NCI-H345 treated with DMSO at 0.1 percent for 48 hours (cell line): ENCODE data around the gene PRKN.

Experiments used
- DNase-seq: peaks from one replicate; lab custom pipeline; 2025; ENCODE audit not compliant: unreplicated experiment; lab: John Stamatoyannopoulos, UW

PRKN gene

DNA sequence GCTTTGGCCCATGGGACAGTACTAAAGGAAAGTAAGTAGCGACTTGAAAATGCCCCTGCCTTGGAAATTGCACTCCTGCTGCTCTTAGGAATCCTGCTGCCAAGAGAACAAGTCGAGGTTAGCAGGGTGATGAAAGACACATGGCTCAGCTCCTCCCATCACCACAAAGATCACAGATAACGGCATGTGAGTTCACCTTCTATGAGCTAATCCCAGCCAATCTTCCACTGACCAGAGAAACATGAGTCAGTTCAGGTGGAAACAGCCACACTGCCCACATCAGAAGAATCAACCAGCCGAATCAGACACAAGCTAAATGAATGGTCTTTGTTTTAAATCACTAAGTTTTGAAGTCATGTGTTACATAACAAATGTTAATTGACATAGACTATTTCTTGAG is 106.3 kb downstream of the PRKN start:
- no peak for DNase-seq

DNA sequence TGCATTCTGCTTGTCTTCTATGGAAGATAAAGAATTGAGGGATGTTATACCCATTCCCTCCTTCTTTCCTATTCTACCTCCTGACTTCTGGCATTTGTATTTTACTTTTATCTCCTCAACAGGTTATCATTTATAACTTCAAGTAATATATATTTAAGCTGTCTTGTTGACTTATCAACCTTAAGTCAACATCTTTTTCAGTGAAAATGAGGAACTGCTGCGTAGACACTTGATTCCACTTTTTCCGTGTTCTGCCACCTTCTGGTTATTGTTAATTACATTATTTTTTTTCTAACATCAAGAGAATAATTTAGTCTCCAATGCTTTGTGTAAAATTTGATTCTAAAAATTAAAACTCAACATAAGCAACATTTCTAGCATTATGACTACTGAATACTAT is 107.5 kb downstream of the PRKN start:
- no peak for DNase-seq

DNA sequence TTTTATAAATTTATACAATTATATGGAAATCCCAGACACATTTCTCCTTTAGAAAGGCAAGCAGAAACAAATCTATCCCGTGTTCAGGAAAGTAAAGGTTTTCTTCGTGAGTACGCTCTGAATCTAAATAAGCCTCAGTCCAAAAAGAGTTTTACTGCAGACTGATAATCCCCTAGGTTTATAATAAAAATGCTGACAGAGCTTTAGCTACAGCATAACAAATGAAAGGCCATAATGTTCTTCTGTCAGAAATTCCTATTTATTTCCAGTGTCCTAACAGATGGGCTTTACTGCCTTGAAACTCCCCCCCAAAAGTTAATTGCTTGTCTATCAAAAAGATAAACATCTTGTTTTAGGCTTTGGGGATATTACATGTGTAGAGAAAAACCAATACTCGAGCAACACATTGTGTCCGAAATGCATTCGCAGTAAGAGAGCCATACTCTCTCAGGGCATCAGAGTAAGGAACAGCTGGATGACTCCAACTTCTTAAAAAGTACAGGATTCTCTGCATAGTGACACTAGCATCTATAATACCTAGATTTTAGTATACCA is 109.0 kb downstream of the PRKN start:
- DNase-seq: no peak

DNA sequence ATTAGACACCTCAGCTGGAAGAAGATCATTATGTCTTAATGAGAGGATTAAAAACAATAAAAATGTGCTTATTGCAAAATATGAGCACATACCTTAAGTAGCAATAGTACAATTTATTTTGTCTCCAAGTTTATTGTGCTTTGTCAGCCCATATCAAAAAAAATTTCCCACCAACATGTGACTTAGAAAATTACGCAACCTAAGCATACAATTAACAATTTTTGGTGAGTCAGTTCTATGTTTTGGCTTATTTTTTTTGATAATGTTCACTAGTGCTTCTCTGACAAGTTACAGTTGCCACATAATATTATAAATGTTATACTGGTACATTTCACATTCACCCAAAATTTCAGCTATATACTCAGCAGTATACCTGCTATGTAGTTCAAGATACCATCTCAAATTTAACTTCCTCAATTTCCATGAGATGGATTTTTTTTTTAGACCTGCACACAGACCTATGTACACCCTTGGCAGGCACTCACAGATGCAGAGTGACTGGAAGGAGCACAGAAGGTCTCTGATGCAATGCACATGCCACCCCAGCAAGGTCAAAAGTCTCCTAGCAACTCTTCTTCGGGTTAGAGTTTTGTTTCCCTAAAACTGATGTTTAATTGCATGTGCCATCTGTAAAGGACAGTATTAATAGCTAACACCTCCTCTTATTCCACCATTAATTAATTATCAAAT is 112.4 kb downstream of the PRKN start:
- DNase-seq: no peak

DNA sequence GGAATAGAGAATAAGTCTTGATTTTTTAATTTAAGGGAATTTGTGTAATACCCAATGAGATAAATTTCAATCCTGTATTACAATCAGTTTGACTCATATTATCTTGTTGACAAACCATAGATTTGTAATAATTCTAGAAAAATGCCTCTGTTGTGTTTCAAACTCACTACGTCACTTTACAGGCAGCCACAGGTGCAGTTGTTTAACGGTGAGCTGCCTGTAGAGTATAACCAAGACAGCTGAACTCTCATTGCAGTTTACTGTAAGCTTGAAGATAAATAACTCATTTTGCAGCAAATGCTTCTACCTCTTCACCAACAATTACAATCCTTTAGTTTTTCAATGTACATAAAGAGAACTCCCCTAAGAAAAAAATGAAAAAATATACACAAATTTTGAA is 114.3 kb downstream of the PRKN start:
- no peak for DNase-seq

DNA sequence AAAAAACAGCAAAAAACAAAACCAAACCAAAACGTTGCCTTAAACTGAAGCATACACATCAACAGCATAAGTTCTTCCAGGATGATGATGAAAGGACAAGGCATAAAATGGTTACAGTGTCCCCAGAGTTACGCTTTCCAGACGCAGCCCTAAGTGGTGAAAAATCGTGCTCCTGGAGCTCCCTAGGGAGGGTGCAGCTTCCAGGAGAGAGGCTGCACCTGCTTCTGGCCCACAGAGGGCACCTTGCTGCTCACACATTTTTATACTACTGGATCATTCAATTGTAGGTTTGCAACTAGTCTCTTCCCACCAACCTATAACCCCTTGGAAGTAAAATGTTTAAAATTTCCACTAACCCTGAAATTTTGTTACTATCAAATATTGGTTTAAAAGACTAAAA is 115.0 kb downstream of the PRKN start:
- DNase-seq: no peak

DNA sequence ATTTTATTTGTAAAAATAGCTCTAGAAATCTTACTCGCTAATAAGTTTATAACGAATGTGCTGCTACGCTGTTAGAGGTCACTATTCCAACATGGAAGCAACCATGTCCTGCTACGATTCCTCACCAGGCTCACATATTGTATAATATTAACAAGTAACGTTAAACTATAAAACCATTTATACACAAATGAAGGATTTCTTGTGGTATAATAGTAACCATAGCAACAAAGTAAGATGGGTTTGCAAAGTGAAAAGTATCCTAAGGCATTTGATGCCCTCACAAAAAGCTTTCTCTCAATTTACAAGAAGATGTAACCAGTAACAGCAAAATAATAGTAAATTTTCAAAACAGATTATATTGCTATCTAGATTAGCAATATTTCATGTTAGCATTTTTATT is 117.2 kb downstream of the PRKN start:
- DNase-seq: no peak

DNA sequence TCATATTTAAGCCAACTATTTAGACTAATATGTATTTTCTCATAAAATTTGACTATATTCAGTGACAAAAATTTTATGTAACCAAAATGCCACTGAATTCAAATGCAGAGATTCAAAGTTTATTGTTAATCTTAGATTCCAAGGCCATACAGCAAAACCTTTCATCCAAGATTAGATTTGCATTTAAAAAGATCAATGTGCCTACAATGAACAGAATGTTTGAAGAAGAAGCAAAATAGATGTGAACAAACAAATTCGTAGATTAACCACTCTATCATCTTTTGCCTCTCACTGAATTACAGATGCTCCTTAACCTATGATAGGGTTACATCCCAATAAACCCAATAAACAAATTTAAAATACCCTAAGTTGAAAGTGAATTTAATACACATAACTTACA is 121.7 kb downstream of the PRKN start:
- no peak for DNase-seq

DNA sequence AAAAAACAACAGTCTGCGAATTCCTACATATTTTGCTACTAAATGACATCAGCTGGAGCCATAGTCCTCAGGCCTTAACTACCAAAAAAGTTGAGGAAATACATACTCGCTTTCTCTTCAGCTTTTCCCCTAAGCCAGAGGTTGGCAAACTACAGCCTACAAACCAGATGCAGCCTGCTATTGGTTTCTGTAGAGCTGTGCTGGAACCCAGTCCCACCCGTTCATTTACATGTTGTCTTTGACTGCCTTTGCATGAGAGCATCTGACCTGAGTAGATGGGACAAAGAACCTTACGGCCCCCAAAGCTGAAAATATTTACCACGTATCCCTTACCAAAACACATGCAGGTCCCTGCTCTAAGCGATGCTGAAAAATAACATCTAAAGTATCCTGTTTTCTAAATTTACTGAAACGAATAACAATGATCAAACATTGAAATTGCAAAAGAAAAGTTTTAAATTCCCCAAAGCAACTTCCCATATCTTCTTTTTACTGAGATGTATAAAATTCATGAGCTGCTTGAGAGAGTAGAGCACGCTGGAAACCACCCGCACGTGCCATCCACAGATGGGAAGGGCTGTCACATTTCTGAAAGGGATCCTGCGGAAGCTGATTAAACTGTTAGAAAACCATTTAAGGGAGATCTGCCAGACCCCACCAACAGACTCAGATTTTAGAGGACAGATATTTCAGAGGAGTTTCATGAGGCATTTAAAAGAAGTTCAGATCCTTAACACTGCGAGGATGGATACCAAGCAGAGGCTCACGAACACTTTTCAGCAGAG is 124.1 kb downstream of the PRKN start:
- DNase-seq: no peak

DNA sequence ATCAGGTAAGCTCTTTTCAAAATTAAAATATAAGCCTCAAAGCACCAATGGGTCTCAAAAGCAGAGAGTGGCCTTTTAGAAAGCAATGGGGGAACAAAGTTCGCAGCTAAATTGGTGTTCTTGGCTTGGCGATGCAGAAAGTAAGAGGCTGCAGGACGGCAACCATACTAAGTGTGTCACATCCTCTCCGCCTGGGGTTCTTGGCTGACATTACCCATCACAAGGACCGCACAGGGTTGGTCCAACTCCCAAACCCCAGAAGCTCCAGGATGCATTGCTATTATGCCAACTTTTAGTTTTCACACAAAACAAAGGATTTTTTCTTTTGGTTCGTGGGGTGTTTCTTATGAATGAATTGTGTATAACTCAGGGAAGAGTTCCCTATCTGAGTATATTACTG is 124.8 kb downstream of the PRKN start:
- no peak for DNase-seq

DNA sequence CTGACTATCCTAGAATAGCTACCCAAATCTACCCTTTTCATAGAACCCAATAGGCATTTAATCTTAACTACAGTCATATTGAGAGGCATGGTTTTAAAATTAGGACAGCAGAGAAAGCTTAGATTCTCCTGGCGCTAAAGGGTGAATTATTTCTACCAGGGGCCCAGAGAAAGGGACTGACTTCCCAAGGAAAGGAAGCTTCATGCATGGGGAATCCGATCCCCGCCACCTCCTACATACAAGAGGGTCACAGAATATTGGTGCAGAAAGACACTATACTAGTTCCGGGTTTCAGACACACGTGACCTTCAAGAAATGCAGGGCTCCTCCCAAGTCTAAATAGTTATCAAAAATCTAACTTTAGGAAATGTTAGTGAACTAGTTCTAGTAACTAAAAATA is 130.9 kb downstream of the PRKN start:
- no peak for DNase-seq

DNA sequence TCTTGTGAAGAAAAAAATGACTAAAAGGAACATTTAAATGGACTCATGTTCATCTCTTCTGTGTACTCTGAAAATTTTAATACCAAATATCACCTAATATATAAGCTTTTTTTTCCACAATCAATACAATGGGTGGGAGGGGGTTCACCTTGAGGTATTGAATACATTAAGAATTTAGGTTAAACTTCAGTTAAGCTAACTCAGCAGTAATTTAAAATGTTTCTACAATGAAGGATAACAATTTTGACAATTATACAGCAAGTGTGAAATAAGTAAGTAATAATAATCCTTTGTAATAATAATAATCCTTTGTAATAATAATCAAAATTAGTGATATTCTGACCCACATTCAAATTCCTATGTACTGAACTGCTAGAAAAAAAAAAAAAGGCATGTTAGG is 136.0 kb downstream of the PRKN start:
- DNase-seq: no peak

DNA sequence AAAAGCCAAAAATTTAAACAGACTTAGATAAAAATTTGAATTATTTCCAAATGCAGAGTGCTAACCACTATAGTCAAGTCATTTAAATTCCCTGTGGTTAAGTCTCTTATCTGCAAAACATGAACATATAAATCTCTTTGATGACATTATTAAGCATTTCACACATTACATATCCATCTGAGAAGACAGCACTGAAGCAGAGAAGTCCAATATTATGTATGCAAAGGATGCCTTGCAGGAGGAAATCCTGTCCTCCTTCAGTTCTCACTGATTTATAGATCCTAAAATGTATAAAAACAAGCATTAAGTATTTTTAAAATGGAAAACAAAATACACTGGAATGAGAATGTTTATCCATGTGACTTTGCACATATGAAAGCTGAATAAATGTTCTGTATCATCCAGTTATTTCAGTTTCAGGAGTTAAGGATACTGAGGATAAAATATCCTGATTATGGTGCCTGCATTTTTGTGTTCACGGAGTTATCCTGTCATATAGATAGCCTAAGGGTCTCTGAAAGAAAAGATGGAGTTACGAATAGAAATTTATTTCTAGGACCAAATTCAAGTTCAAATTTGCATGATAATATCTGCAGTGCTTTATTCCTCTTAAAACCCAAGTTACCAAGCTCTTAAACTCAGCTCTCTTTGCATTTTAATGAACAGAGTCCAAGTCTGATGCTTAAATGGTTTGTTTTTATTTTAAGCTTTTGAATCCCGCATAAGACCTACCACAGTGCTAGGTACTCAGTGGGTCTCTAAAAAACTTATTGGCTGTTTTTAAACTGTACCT is 145.4 kb downstream of the PRKN start:
- no peak for DNase-seq

DNA sequence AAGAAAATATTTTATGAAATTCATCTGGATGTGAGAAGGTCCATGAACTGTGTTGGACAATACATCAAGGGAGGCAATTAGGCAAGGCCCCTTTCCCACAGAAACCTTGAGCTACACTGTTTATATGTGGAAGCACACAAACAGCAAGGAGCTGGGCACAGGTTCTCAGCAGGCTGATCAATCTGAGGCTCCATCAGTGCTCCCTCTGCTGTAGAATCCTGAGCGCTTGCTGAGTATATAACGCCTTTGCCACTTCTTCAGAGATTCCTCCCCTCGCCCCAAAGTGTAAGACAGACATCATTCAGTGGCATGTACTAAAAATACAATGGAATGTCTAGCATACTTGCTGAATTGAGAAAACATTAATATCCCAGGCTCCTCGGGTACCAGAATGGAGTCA is 146.9 kb downstream of the PRKN start:
- DNase-seq: no peak

DNA sequence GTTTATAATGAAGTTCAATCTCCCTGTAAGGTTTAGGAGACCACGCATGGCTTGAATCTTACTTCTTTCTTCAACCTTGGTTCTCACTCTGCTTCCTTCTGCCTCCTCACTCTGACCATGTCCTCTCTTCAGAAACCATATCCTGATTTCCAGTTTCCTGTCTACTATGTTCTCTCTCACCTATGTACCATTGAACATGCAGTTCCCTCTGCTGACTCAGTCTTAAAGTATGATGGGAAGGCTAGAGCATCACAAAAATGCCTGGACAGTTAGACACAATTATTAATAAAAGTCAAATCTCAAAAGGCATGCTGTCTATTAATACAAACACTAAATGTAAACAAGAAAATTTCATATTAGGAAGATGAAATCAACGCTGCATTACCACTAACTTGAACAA is 151.6 kb downstream of the PRKN start:
- DNase-seq: no peak

DNA sequence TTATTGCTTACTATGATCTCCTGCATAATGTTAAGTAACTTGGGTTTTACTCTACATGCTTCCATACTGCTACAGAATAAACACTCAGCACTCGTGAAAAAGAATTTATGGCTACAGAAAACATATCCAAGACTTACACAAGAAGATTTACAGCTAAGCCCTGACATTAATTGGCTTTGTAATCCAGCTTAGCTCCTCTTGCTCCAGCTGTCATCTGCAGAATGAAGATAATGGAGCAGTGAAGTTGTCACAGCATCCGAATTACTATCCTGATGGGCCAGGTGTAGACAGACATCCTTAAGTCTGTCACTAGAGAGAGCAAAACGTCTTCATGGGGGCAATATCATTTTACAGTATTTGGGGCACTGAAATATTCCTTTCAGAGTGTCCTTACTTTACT is 155.3 kb downstream of the PRKN start:
- DNase-seq: no peak

DNA sequence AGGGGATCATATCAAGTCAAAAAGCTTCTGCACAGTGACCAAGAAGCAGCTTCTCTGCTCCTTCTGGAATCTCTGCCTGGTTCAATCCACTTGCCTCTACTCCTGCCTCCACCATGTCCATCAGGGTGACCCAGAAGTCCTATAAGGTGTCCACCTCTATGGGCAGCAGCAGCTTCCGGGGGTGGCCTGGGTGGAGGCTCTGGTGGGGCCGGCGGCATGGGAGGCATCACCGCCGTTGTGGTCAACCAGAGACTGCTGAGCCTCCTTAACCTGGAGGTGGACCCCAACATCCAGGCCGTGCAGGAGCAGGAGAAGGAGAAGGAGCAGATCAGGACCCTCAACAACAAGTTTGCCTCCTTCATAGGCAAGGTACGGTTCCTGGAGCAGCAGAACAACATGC is 159.3 kb downstream of the PRKN start:
- DNase-seq: no peak

DNA sequence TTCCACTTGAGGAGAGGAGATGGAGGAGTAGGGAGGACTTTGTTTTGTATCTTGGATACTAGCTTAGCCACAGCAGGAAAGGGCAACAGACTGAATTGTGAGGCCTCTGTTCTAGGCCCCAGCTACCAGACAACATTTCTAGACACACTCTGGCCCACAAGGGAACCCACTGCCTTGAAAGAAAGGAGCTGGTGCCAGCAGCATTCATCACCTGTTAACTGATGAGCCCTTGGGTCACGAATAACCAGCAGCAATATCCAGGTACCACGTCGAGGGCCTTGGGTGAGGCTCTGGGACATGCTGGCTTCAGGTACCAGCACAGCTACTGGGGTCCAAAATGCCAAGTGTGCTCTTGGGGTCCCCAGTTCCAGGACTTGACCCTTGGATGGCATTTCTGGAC is 165.5 kb downstream of the PRKN start:
- DNase-seq: no peak

DNA sequence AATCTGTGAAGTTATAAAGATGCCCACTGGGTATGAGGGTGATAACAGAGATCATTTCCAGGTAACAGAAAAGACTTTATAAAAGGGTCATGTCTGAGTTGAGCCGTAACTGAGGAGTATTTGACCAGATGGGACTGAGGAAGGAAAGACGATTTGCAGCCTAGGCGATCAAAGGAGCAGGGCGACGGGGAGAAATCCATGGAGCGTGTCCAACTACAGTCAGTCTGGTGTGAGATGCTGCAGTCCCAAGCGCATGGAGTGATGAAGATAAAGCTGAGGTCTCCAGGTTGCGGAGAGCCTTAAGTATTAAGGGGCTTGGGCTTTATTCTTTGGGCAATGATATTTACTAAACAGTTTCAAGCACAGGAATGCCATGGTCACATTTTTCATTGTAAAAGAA is 166.7 kb downstream of the PRKN start:
- no peak for DNase-seq

DNA sequence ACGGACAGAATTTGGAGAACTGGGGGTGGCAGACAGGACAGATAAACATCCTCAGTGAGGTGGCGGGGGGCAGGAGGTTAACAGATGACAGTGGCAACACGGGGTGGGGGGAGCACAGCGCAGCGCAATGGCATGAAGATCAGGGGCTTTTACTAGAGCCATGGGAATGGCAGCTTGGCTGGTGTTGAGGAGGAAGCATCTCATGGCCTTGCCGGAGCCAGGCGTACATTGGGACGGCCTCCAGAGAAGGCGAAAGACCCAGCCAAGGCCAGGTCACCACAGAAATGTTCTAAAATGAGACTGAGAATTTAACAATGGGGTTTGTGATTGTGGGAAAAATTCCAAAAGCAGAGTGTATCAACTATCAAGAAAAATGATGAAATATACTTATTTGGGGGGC is 173.0 kb downstream of the PRKN start:
- no peak for DNase-seq

DNA sequence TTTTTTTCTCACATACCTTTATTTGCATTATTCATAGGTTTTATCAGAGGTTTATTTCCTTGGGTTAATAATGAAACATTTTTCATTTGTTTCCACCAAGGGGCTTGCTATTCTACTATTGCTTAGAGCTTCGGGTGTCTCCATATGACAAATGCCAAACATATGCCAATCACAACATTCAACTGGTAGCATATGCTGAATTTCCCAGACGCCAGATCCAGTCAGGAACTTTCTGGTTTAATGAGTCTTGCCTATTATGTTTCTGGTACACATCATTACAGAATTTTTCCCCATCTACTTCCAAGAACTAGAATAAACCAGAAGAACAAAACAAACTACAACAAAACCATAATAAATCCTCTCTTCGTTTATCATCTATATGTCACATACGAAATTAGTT is 180.7 kb downstream of the PRKN start:
- no peak for DNase-seq

DNA sequence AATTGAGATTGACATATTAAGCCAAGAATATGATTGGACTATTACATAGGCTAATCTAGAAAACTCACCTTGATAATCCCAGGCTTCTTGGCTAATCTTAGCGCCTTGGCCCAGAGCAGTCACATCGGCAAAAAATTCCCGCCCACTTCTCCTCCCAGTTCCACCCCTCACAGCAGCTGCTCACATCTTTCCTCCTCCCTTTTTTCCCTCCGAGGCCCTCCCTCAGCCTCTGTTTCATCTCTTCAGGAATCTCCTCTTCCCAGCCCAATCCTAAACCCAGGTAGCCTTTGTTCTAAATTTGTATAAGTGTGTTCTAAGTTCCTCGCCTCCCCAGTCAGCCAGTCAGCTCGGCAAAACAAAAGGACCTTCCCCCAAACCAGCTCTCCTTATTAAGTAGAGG is 184.3 kb downstream of the PRKN start:
- DNase-seq: no peak
